Retinal pigment epithelial cell (primary cell): ENCODE measurements around the gene TLCD2.
A peak's percentile ranks its signal among the peaks of the same experiment; 100 is the strongest.

Experiments
- DNase-seq: peaks from one replicate; pipeline ENCODE4 v3.0.0-alpha.2; 2010; ENCODE audit warnings: low read depth
- H3K4me3 ChIP-seq: 2 replicates; pipeline ENCODE4 v1.5.1; 2011; ENCODE audit warnings: mild to moderate bottlenecking, low read length, control low read depth, moderate library complexity
- TF ChIP-seq, protein P1 (sequence below): conservative IDR thresholded peaks from 2 replicates; pipeline ENCODE4 v1.5.1; 2011; ENCODE audit warnings: low read depth, low read length, control low read depth, inconsistent platforms

TLCD2 gene, protein sequence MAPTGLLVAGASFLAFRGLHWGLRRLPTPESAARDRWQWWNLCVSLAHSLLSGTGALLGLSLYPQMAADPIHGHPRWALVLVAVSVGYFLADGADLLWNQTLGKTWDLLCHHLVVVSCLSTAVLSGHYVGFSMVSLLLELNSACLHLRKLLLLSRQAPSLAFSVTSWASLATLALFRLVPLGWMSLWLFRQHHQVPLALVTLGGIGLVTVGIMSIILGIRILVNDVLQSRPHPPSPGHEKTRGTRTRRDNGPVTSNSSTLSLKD

DNA sequence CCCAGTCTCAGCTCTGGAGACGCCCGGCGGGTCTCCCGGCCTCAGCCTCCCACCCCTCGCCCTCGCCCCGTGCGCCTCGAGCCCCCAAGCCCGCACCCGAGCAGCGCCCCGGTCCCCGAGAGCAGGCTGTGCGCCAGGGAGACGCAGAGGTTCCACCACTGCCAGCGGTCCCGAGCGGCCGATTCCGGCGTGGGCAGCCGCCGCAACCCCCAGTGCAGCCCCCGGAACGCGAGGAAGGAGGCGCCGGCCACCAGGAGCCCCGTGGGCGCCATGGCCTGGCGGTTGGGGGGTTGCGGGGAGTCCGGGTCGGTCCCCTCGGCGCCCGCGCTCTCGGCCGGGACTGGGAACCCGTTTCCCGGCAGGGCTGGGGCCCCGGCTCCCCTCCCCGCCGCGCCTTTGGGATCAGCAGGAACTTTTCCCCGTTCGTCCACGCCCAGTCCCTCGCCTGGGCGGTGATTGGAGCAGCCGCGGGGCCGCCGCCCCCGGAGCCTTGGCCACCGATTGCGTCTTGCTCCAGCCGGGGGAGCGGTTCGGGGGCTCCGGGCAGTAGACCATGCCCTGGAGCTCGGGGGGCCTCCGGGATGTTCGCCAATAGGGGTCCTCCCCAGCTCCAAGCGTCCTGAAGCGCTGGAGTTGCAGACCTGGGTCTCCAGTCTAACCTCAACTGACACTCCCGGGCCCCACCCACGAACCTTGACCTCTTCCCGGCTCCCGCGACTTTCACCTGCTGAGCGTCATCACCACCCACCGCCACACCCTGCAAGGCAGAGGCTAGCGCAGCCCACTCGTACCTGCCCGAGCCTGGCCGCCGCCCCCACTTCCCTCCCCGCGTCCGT, at the start of gene TLCD2:
Gene TLCD2, minus strand, starts transcription at position 407 of the 836 bp plus-strand sequence. Its CDS starts 135 bp downstream, at position 272.
- TF ChIP-seq, protein P1, sequence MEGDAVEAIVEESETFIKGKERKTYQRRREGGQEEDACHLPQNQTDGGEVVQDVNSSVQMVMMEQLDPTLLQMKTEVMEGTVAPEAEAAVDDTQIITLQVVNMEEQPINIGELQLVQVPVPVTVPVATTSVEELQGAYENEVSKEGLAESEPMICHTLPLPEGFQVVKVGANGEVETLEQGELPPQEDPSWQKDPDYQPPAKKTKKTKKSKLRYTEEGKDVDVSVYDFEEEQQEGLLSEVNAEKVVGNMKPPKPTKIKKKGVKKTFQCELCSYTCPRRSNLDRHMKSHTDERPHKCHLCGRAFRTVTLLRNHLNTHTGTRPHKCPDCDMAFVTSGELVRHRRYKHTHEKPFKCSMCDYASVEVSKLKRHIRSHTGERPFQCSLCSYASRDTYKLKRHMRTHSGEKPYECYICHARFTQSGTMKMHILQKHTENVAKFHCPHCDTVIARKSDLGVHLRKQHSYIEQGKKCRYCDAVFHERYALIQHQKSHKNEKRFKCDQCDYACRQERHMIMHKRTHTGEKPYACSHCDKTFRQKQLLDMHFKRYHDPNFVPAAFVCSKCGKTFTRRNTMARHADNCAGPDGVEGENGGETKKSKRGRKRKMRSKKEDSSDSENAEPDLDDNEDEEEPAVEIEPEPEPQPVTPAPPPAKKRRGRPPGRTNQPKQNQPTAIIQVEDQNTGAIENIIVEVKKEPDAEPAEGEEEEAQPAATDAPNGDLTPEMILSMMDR, result no peak

DNA sequence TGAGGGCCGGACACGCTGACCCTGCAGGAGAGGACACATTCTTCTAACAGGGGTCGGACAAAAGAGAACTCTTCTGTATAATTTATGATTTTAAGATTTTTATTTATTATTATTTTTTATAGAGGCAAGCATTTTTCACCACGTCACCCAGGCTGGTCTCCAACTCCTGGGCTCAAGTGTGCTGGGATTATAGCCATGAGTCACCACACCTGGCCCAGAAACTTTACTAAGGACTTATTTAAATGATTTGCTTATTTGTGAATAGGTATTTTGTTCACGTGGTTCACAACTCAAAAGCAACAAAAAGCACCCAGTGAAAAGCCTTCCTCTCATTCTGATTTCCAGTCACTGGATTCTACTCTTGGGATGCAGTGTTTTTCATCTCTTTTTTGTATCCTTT, 49.4 kb upstream of the TLCD2 start:
- peak; percentile 77 for DNase-seq
- TF ChIP-seq, protein P1, result no peak
- no peak overlapping the region for H3K4me3 ChIP-seq

More for the DNA sequence above, at the start of gene TLCD2:
- peak within 1 kb of the TSS; percentile 56 for H3K4me3 ChIP-seq
- DNase-seq, result no peak

- no peak for DNase-seq
Measured at GRCh38 chr17:1758807-1759206, 48.6 kb upstream of the TLCD2 start.

DNA sequence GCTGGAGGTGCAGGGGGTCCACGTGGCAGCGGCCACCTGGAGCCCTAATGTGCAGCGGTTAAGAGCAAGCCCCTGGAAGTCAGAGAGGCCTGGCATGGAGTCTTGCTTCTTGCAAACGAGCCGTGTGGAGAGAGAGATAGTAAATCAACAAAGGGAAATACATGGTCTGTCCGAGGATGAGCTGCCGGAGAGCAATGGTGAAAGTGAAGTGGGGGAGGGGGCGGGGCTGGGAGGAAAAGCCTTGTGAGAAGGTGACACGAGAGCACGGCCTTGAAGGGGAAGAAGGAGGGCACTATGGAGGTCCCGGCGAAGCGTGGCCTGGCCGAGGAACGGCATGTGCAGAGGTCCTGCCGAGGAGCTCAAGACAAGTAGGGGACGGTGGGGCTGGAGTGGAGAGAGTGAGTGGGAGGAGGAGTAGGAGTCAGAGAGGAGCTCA, 45.7 kb upstream of the TLCD2 start:
- no peak for DNase-seq
- no peak overlapping the region for H3K4me3 ChIP-seq
- TF ChIP-seq, protein P1, result no peak

More at GRCh38 chr17:1758807-1759206, 48.6 kb upstream of the TLCD2 start:
- TF ChIP-seq, protein P1, result no peak
- H3K4me3 ChIP-seq, result no peak overlapping the region

- DNase-seq, result no peak
- TF ChIP-seq, protein P1, result no peak
- no peak overlapping the region for H3K4me3 ChIP-seq
Measured at GRCh38 chr17:1755252-1755826, 45.2 kb upstream of the TLCD2 start.

- H3K4me3 ChIP-seq, result no peak overlapping the region
- DNase-seq, result no peak
- TF ChIP-seq, protein P1, result no peak
Measured at GRCh38 chr17:1754430-1755112, 44.4 kb upstream of the TLCD2 start.
